GM18505 (cell line): ENCODE data around the gene ZNF362.
"Not testable (repeated sequence)": the region's sequence is repeated elsewhere in the genome, so short reads cannot be mapped to it uniquely, and the experiment has no call there.

ENCODE experiments used
- ATAC-seq: cut with Tn5 transposase; IDR thresholded peaks from one replicate; pipeline ENCODE4 v1.9.1; 2021; ENCODE audit not compliant: unreplicated experiment
- POLR2A ChIP-seq: IDR thresholded peaks from 4 replicates; pipeline ENCODE4 v1.6.1; 2011; ENCODE audit warnings: borderline replicate concordance; ENCODE audit not compliant: insufficient read depth, insufficient read length; ENCODE audit errors: extremely low read depth

ZNF362 gene

DNA sequence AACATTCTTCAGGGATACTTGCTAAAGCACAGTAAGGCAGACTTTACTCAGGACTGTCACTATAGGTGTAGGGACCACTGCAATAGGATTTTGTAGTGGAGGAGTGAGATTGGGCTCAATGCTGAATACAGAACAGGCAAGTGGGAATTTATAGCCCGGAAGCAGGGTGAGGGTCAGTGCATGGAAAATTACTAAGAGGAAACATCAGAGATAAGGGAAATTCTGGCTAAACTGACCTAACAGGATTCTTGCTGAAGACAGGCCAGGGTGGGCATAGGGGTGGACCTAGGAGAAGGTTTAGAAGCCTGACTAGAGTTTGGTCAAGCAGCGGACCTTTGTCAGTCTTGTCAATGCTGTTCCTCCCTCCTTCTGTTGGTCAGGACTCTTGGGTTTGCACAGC is 20.8 kb upstream of the ZNF362 start:
- ATAC-seq = no peak
- TF ChIP-seq POLR2A = no peak

DNA sequence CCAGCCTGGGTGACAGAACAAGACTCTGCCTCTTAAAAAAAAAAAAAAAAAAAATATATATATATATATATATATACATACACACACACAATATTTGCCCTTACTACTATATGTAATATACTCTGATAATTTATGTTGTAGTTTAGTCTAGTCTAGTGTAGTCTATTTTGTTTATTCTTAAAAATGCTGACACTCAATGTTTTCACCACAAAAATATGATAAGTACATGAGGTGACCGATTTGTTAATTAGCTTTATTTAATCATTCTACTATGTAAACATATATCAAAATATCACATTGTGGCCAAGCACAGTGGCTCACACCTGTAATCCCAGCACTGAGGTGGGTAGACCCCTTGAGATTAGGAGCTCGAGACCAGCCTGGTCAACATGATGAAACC is 19.8 kb upstream of the ZNF362 start:
- no peak for ATAC-seq
- TF ChIP-seq POLR2A = no peak

DNA sequence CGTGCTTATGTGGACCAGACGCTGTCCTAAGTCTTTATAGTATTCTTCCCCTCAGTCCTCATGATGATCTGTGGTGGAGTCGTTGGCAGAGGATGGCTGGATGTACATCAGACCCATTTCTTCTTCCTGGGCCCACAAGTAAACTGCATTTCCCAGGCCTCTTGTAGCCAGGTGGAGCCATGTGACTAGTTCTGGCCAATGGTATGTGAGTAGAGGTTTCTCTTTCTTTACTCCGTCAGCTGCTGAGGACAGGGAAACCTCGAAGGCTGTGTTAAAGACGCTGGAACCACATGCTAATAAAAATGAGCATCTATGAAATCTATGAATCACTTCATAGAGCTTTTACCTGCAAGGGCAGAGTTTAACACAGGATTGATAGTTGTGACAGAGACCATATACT is 18.7 kb upstream of the ZNF362 start:
- TF ChIP-seq POLR2A = no peak
- ATAC-seq = no peak

DNA sequence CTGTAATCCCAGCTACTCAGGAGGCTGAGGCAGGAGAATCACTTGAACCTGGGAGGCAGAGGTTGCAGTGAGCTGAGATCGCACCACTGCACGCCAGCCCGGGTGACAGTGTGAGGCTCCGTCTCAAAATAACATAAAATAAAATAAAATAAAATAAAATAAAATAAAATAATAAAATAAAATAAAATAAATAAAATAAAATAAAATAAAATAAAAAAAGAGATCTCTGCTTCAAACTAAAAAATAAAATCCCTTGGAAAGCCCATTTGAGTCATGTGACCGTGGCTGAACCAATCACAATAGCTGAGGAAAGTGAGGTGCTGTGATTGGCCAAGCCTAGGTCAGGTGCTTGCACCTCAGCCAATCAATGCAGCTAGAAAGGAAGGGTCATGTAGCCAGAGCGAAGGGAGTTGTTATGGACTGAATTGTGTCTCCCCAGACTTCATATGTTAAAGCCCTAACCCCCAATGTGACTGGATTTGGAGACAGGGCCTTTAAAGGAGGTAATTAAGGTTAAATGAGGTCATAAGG is 18.0 kb upstream of the ZNF362 start:
- not testable (repeated sequence) for ATAC-seq

DNA sequence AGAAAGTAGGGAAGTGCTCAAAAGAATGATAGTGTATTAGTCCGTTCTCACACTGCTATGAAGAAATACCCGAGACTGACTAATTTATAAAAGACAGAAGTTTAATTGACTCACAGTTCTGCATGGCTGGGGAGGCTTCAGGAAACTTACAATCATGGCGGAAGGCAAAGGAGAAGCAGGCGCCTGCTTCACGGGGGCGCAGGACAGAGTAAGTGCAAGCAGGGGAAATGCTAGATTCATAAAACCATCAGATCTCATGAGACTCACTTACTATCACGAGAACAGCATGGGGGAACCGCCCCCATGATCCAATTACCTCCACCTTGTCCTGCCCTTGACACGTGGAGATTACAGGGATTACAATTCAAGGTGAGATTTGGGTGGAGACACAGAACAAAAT is 16.9 kb upstream of the ZNF362 start:
- ATAC-seq = not testable (repeated sequence)

DNA sequence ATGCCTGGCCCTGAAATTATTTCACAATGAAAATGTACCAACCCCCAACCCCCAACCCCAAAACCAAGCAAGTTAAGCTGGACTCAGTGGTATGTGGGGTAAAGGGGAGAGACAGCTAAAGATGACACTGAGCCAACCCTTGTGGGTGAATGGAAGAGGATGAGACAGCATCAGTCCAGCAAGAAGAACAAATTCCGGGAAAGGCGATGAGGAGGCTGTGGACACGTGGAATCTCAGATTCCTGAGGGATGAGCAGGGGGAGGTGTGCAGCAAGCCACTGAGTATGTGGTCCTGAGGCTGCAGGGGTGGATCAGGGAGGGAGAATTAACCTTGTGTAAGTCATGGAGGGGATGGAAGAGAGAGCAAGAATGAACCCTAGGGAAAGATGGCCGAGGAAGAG is 14.4 kb upstream of the ZNF362 start:
- ATAC-seq = no peak

DNA sequence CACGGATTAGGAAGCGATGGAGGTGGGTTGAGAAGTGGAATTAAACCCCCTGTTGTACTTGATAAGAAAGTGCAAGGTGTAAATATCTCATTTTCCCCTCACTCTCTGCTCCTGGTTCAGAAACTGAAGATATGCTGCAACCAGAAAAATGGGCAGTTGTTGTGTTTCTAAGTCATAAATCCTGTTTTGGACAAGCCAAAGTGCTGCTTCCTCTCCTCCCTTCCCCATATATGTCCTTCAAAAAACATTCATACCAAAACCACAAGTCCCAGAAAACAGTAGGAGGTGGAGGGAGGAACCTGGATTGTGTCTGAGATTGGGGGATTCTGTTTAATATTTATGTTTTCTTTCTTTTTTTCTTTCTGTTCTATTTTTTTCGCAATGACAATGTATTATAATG is 13.6 kb upstream of the ZNF362 start:
- no peak for ATAC-seq

More for the DNA sequence above, 14.4 kb upstream of the ZNF362 start:
- no peak for TF ChIP-seq POLR2A

DNA sequence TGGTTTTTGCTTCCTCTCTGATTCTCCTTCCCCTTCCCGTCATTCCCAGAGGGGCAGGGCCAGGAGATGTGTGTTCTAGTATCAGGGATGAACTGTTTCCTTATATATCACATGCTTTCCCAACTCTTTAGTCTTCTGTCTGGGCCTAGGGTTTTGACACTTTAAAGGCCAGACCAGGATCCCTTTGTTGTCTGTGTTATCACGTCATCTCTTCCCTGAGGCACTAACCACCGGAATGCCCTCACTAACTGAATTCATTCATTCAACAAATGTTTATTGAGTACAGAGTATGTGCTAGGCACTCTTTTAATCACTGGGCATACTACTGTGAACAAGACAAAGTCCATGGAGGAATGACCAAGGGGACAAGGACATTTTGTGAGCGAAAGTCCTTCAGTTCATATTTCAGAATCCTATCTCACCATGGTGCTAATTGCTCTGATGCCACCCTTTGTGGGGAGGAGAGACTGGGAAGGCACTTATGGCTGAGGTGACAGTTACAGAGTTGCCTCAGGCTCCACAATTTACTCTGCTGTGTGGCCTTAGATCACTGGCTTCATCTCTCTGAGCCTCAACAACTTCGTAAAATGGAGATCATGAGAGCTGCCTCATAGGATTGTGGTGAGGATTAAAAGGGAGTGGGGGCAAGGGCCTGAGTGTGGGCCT is 12.0 kb upstream of the ZNF362 start:
- ATAC-seq = no peak
- no peak for TF ChIP-seq POLR2A

More for the DNA sequence above, 13.6 kb upstream of the ZNF362 start:
- no peak for TF ChIP-seq POLR2A

DNA sequence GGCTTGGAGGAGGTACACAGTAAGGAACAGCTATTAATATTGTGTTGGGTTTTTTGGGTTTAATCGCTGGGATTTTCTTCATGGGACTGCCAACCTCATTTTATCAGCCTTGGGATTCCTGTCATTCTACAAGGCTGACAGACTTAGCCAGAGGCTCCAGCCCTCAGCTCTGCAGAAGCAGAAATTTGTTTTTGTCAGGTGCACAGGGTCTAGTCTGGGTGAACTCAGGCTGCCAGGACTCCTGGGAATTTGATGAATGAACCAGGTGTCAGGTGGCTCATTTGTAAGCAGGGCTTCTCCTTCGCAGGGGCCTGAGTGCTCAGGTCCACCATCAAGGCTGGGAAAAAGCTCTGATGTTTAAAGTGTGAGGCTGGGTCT is 11.5 kb upstream of the ZNF362 start:
- no peak for ATAC-seq
- TF ChIP-seq POLR2A = no peak

DNA sequence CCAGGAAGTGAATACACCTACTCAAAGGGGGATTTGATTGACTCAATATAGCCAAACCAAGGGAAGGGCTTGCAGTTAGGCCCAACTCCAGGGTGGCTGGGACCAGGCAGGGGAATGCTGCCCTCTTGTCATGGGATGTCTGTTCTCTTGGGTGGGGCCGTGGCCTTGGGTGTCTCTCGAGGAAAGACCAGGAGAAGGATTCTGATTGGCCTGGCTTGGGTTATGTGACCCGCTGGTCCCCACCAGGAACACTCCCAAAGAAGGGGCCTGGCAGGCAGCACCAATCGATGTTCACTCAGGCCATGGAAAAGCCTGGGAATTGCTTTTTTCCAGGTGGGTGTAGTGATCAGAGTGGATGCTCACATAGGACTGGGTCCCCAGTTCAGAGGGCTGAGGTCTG is 10.1 kb upstream of the ZNF362 start:
- no peak for ATAC-seq
- no peak for TF ChIP-seq POLR2A

DNA sequence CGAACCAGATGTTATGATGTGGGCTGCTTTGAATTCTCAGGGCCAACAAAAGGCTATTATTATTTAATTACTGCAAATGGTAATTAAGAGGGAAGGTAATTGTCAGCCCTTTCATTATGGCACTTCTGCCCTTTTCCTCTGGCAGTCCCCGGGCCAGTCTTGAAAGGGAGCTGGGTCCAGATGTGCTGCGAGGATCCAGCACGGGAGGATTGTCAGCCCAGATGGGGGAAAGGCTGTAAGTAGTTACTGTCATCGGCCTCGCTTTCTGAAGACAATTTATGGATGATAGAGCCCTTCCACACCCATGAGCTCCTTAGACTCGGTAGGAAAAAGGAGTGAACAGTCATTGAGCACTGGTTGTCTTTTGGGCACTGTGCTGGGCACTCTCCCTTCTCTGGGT is 8.7 kb upstream of the ZNF362 start:
- no peak for ATAC-seq
- no peak for TF ChIP-seq POLR2A

GRCh38 chr1:33248244-33248643 is 8.0 kb upstream of the ZNF362 start:
- TF ChIP-seq POLR2A = no peak
- ATAC-seq = no peak

- no peak for TF ChIP-seq POLR2A
- ATAC-seq = no peak
Measured at GRCh38 chr1:33249422-33249821, 6.9 kb upstream of the ZNF362 start.

GRCh38 chr1:33250217-33250616 is 6.1 kb upstream of the ZNF362 start:
- ATAC-seq = no peak
- TF ChIP-seq POLR2A = no peak

GRCh38 chr1:33250724-33251123 is 5.6 kb upstream of the ZNF362 start:
- no peak for TF ChIP-seq POLR2A
- ATAC-seq = no peak

DNA sequence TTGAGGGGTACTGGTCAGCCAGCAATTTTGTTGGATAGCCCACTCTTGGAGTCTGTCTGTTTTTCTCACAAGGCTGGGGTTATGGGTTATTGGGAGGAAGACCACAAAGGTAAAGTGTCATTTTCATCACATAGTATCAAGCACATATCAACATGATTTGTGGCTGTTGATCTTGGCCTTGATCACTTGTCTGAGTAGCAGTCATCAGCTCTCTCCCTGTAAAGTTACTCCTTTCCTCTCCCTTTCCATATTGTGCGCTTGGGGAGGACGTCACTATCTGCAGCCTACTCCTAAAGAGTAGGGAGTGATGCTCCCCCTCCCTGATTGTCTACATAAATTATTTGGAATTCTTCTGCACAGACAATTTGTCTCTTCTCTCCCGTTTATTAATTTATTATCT is 1.8 kb upstream of the ZNF362 start:
- no peak for ATAC-seq
- no peak for TF ChIP-seq POLR2A
